Cardiac muscle cell (in vitro differentiated cells and primary cell): ENCODE results near the gene TNFSF9. TPM values are rescaled to one million over a fixed set of nuclear protein-coding genes. Genes with fewer than 3 reads are reported as not detected.

Source experiments
- DNase-seq, 2 donors: peaks; one replicate each; pipeline versions ENCODE4 v3.0.0 to v3.0.0-alpha.2; 2010 to 2017; ENCODE audit warnings: low read depth in 1 of 2, low spot score in 1 of 2
- H3K27ac ChIP-seq: fragments of 200-600 bp; sonication (generic); 2 replicates; pipeline ENCODE4 v1.5.1; 2016
- H3K27me3 ChIP-seq: fragments of 200-600 bp; sonication (generic); 2 replicates; pipeline ENCODE4 v1.6.0; 2016; ENCODE audit warnings: control low read depth
- H3K36me3 ChIP-seq: fragments of 200-600 bp; sonication (generic); 2 replicates; pipeline ENCODE4 v1.5.1; 2016; ENCODE audit warnings: control low read depth
- H3K4me1 ChIP-seq: fragments of 200-600 bp; sonication (generic); 2 replicates; pipeline ENCODE4 v1.8.1; 2017; ENCODE audit warnings: low read depth, mild to moderate bottlenecking, mixed run types
- H3K4me3 ChIP-seq: fragments of 200-600 bp; sonication (generic); 2 replicates; pipeline ENCODE4 v1.5.1; 2016; ENCODE audit warnings: mild to moderate bottlenecking
- H3K9me3 ChIP-seq: fragments of 200-600 bp; sonication (generic); 2 replicates; pipeline ENCODE4 v1.5.1; 2017; ENCODE audit warnings: low read depth, mild to moderate bottlenecking, control low read depth
- CTCF ChIP-seq: IDR thresholded peaks from 2 replicates; pipeline ENCODE4 v1.5.1; 2012; ENCODE audit warnings: low read depth, mild to moderate bottlenecking, low read length
- polyA plus RNA-seq: library from polyadenylated mRNA; unstranded; fragments of >200 nt; fragmentation: Nextera tagmentation; extraction: Ambion mirVana; gene quantifications from 2 replicates; pipeline ENCODE4 v1.2.1, GENCODE V29; 2016
- total RNA-seq: library from RNA; depleted of rRNA; stranded (reverse); fragments of >200 nt; gene quantifications from 2 replicates; pipeline ENCODE4 v1.2.3, GENCODE V29; 2016

The TNFSF9 gene
- total and polyA plus RNA-seq, 2 experiments from 2014 or later, result 1.3 to 1.5 TPM

- H3K27ac ChIP-seq, result no peak overlapping the region
- no peaks in the 10 kb centered on the region for H3K4me1 ChIP-seq
- no peaks in the 10 kb centered on the region for H3K9me3 ChIP-seq
- H3K27me3 ChIP-seq, result no peaks in the 10 kb centered on the region
- TF ChIP-seq CTCF, result no peak
- DNase-seq, result no peak
- H3K36me3 ChIP-seq, result no peaks in the 10 kb centered on the region
- H3K4me3 ChIP-seq, result no peak overlapping the region
These were observed 16.7 kb upstream of the TNFSF9 start for GRCh38 chr19:6514089-6514488.

GRCh38 chr19:6514926-6515544 lies 15.8 kb upstream of the TNFSF9 start:
- H3K4me1 ChIP-seq, result no peaks in the 10 kb centered on the region

GRCh38 chr19:6516018-6516658 lies 14.7 kb upstream of the TNFSF9 start:
- peak; percentile 96 to 97 for DNase-seq
- H3K4me1 ChIP-seq, result no peaks in the 10 kb centered on the region
- H3K36me3 ChIP-seq, result no peaks in the 10 kb centered on the region
- H3K9me3 ChIP-seq, result no peaks in the 10 kb centered on the region
- H3K27me3 ChIP-seq, result no peaks in the 10 kb centered on the region
- no peak for TF ChIP-seq CTCF
- peak overlapping the region; percentile 49 for H3K4me3 ChIP-seq
- H3K27ac ChIP-seq, result peak overlapping the region; percentile 31

More at GRCh38 chr19:6514926-6515544, 15.8 kb upstream of the TNFSF9 start:
- Histone ChIP-seq H3K27me3 (no peaks in the 10 kb centered on the region), H3K27ac (no peak overlapping the region), H3K4me3 (no peak overlapping the region), H3K9me3 (no peaks in the 10 kb centered on the region), H3K36me3 (no peaks in the 10 kb centered on the region)
- no peak for DNase-seq
- TF ChIP-seq CTCF, result no peak

- H3K27me3 ChIP-seq, result no peaks in the 10 kb centered on the region
- H3K36me3 ChIP-seq, result no peaks in the 10 kb centered on the region
- peak; percentile 98 for TF ChIP-seq CTCF
- H3K27ac ChIP-seq, result peak overlapping the region; percentile 31
- peak overlapping the region; percentile 49 for H3K4me3 ChIP-seq
- no peaks in the 10 kb centered on the region for H3K9me3 ChIP-seq
- H3K4me1 ChIP-seq, result no peaks in the 10 kb centered on the region
- DNase-seq, result peak; percentile 91 to 96
These were observed 14.1 kb upstream of the TNFSF9 start for GRCh38 chr19:6516659-6517291.

GRCh38 chr19:6518145-6518911 lies 12.5 kb upstream of the TNFSF9 start:
- TF ChIP-seq CTCF, result no peak
- H3K27me3 ChIP-seq, result no peaks in the 10 kb centered on the region
- no peaks in the 10 kb centered on the region for H3K4me1 ChIP-seq
- H3K9me3 ChIP-seq, result no peaks in the 10 kb centered on the region
- H3K4me3 ChIP-seq, result no peak overlapping the region
- H3K27ac ChIP-seq, result no peak overlapping the region
- H3K36me3 ChIP-seq, result no peaks in the 10 kb centered on the region
- no peak for DNase-seq
